Osteoblast (primary cell): ENCODE results near the gene PNPLA7. TPM values are rescaled to one million over a fixed set of nuclear protein-coding genes. Genes with fewer than 3 reads are reported as not detected.
A peak's percentile ranks its signal among the peaks of the same experiment; 100 is the strongest.
"Not testable (repeated sequence)": the region's sequence is repeated elsewhere in the genome, so short reads cannot be mapped to it uniquely, and the experiment has no call there.

Experiments
- DNase-seq: peaks from one replicate; pipeline ENCODE4 v3.0.0; 2011; ENCODE audit warnings: low spot score, mixed read lengths; ENCODE audit not compliant: insufficient read length; ENCODE audit errors: missing footprints
- H2AFZ ChIP-seq: 2 replicates; pipeline ENCODE4 v1.6.0; 2011; ENCODE audit warnings: mild to moderate bottlenecking, low read length
- H3K27ac ChIP-seq: 2 replicates; pipeline ENCODE4 v1.5.1; 2011; ENCODE audit warnings: mild to moderate bottlenecking, low read depth, low read length, moderate library complexity
- H3K27me3 ChIP-seq: 2 replicates; pipeline ENCODE4 v1.6.0; 2012; ENCODE audit warnings: mild to moderate bottlenecking, control low read depth, inconsistent platforms, low read length, moderate library complexity; ENCODE audit not compliant: insufficient read depth
- H3K36me3 ChIP-seq: 2 replicates; pipeline ENCODE4 v1.5.1; 2011; ENCODE audit warnings: mild to moderate bottlenecking, low read length, control low read depth, moderate library complexity; ENCODE audit not compliant: insufficient read depth
- H3K4me1 ChIP-seq: 2 replicates; pipeline ENCODE4 v1.5.1; 2011; ENCODE audit warnings: mild to moderate bottlenecking, low read length, control low read depth, moderate library complexity; ENCODE audit not compliant: insufficient read depth
- H3K4me2 ChIP-seq: 2 replicates; pipeline ENCODE4 v1.6.0; 2011; ENCODE audit warnings: mild to moderate bottlenecking, low read length; ENCODE audit not compliant: insufficient read depth
- H3K4me3 ChIP-seq: fragments of 200-600 bp; sonication (generic); 3 replicates; pipeline ENCODE4 v1.5.1; 2012; ENCODE audit warnings: mild to moderate bottlenecking, low read length, inconsistent platforms; ENCODE audit not compliant: insufficient read depth
- H3K79me2 ChIP-seq: 2 replicates; pipeline ENCODE4 v1.6.0; 2012; ENCODE audit warnings: mild to moderate bottlenecking, low read length, control low read depth, inconsistent platforms; ENCODE audit not compliant: insufficient read depth
- H3K9me3 ChIP-seq: 2 replicates; pipeline ENCODE4 v1.5.1; 2011; ENCODE audit warnings: low read depth, low read length, control low read depth
- H4K20me1 ChIP-seq: 2 replicates; pipeline ENCODE4 v1.6.0; 2012; ENCODE audit warnings: mild to moderate bottlenecking, low read length, control low read depth; ENCODE audit not compliant: insufficient read depth
- total RNA-seq: library from RNA; depleted of rRNA; stranded (reverse); fragments of >200 nt; gene quantifications from 2 replicates; pipeline ENCODE4 v1.2.3, GENCODE V29; 2012
- TF ChIP-seq, protein P1 (sequence below): IDR thresholded peaks from 2 replicates; pipeline ENCODE4 v1.5.1; 2011; ENCODE audit warnings: mild to moderate bottlenecking, low read depth, low read length, moderate library complexity; ENCODE audit errors: extremely low read depth

Gene PNPLA7
- total RNA-seq, 1 donor: 1.8 TPM

DNA sequence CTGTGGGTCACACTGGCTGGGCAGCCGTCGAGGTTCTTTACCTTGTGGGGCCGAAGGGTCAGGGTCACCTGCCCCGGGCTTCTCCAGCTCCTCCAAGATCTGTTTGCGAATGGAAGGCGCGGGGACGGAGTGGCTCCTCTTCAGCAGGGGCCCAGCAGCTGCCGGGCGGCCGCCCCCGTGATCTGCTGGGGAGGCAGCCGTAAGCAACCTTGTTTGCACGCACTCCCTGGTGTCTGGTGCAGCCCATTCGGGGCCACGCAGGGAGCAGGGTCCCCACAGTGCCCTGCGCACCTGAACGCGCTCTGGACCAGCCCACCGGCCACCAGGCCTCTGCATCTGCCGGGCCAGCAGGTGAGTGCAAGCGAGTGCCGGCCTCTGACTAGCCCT is 34.9 kb downstream of the PNPLA7 start:
- Histone ChIP-seq H3K27me3 (no peaks in the 10 kb centered on the region), H3K9me3 (no peaks in the 10 kb centered on the region), H3K4me2 (no peak overlapping the region), H3K4me3 (no peak overlapping the region), H3K36me3 (no peaks in the 10 kb centered on the region), H3K27ac (no peak overlapping the region), H2AFZ (no peak overlapping the region), H3K4me1 (no peaks in the 10 kb centered on the region), H4K20me1 (no peaks in the 10 kb centered on the region), H3K79me2 (no peaks in the 10 kb centered on the region)
- TF ChIP-seq, protein P1, sequence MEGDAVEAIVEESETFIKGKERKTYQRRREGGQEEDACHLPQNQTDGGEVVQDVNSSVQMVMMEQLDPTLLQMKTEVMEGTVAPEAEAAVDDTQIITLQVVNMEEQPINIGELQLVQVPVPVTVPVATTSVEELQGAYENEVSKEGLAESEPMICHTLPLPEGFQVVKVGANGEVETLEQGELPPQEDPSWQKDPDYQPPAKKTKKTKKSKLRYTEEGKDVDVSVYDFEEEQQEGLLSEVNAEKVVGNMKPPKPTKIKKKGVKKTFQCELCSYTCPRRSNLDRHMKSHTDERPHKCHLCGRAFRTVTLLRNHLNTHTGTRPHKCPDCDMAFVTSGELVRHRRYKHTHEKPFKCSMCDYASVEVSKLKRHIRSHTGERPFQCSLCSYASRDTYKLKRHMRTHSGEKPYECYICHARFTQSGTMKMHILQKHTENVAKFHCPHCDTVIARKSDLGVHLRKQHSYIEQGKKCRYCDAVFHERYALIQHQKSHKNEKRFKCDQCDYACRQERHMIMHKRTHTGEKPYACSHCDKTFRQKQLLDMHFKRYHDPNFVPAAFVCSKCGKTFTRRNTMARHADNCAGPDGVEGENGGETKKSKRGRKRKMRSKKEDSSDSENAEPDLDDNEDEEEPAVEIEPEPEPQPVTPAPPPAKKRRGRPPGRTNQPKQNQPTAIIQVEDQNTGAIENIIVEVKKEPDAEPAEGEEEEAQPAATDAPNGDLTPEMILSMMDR: no peak
- DNase-seq: peak; percentile 77

DNA sequence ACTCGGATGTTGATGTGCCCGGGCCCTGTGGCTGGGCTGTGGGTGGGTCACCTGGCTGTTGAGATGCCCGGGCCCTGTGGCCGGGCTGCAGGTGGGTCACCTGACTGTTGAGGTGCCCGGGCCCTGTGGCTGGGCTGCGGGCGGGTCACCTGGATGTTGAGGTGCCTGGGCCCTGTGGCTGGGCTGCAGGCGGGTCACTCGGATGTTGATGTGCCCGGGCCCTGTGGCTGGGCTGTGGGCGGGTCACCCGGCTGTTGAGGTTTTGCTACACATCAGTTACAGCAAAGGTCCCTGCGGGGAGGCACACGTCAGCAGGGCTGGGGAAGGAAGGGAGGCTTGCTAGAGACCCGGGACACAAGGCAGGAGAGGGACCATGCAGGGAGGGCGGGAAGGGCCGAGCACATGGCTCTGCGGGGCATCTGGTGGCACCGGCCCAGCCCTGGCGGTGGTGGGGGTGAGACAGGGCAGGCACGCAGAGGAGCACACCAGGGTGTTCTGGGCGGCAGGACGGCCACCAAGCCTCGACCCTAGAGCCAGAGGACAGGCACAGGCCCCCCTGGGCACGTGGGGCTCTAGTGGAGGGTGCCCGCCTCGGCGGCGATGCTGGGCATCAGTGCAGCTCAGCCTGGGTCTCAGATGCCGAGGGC is 35.4 kb downstream of the PNPLA7 start:
- Histone ChIP-seq H2AFZ (no peak overlapping the region), H3K4me3 (no peak overlapping the region), H3K79me2 (no peaks in the 10 kb centered on the region), H3K9me3 (no peaks in the 10 kb centered on the region), H4K20me1 (no peaks in the 10 kb centered on the region), H3K4me2 (no peak overlapping the region), H3K27me3 (no peaks in the 10 kb centered on the region), H3K27ac (no peak overlapping the region), H3K36me3 (no peaks in the 10 kb centered on the region), H3K4me1 (no peaks in the 10 kb centered on the region)
- TF ChIP-seq, protein P1: no peak
- DNase-seq: peak; percentile 70

DNA sequence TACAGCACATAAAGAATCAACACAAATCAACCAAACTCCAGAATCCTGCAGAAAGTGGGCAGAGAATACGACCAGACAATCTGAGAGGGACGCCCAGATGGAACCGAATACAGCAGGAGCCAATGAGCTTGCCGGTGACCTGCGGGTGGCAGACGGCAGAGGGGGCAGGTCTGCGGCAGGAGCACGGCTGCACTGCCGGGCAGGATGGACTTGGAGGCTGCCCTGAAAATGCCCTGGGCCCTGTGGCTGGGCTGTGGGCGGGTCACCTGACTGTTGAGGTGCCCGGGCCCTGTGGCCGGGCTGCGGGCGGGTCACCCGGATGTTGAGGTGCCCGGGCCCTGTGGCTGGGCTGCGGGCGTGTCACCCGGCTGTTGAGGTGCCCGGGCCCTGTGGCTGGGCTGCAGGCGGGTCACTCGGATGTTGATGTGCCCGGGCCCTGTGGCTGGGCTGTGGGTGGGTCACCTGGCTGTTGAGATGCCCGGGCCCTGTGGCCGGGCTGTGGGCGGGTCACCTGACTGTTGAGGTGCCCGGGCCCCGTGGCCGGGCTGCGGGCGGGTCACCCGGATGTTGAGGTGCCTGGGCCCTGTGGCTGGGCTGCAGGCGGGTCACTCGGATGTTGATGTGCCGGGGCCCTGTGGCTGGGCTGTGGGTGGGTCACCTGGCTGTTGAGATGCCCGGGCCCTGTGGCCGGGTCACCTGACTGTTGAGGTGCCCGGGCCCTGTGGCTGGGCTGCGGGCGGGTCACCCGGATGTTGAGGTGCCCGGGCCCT is 36.2 kb downstream of the PNPLA7 start:
- H4K20me1 ChIP-seq, H3K79me2 ChIP-seq, H3K9me3 ChIP-seq, H3K36me3 ChIP-seq, H3K27ac ChIP-seq, H3K4me1 ChIP-seq, H3K27me3 ChIP-seq: not testable (repeated sequence)
- Histone ChIP-seq H3K4me2 (peak overlapping the region; percentile 77), H2AFZ (peak overlapping the region; percentile 93), H3K4me3 (peak overlapping the region; percentile 68)
- DNase-seq: peak; percentile 82

DNA sequence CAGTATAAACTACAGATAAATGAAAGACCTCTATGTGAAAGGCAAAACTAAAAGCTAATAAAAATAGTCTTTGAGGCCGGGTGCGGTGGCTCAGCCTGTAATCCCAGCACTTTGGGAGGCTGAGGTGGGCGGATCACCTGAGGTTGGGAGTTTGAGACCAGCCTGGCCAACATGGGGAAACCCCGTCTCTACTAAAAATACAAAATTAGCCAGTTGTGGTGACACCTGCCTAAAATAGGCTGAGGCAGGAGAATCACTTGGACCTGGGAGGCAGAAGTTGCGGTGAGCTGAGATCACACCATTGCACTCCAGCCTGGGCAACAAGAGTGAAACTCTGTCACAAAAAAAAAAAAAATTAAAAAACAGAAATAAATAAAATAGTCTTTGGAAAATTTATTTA is 37.1 kb downstream of the PNPLA7 start:
- DNase-seq, H3K79me2 ChIP-seq, H3K4me1 ChIP-seq, H3K27me3 ChIP-seq, H3K9me3 ChIP-seq, H3K36me3 ChIP-seq, H3K27ac ChIP-seq, H2AFZ ChIP-seq, H4K20me1 ChIP-seq, H3K4me3 ChIP-seq: not testable (repeated sequence)
- H3K4me2 ChIP-seq: peak overlapping the region; percentile 77
